HepG2 (cell line): ENCODE results near the gene KCNJ14.

Experiments
- EZH2 ChIP-seq: conservative IDR thresholded peaks from 2 replicates; pipeline ENCODE4 v1.6.1; 2012; ENCODE audit warnings: mild to moderate bottlenecking, low read depth, low read length, moderate library complexity
- GTF3A ChIP-seq: sonication (generic); formaldehyde crosslinking; conservative IDR thresholded peaks from 2 replicates; pipeline ENCODE4 v1.4.0; 2020; ENCODE audit warnings: mild to moderate bottlenecking, missing genetic modification reagents
- SNRNP70 ChIP-seq: fragments of 200-400 bp; formaldehyde crosslinking; IDR thresholded peaks from 2 replicates; pipeline ENCODE4 v1.6.1; 2017; ENCODE audit warnings: mild to moderate bottlenecking, low read depth, low read length, moderate library complexity
- TAF15 ChIP-seq: fragments of 200-400 bp; formaldehyde crosslinking; IDR thresholded peaks from one replicate; pipeline ENCODE4 v1.6.1; 2018; ENCODE audit warnings: mild to moderate bottlenecking, low read depth, low read length; ENCODE audit not compliant: poor library complexity, severe bottlenecking
- TF ChIP-seq, protein P1 (sequence below): sonication (generic); formaldehyde crosslinking; IDR thresholded peaks from 2 replicates; pipeline ENCODE4 v1.5.0; 2020; ENCODE audit warnings: mild to moderate bottlenecking, missing genetic modification reagents, moderate library complexity
- TF ChIP-seq, protein P2 (sequence below): conservative IDR thresholded peaks from 2 replicates; pipeline ENCODE4 v1.6.1; 2018; ENCODE audit warnings: missing genetic modification reagents

DNA sequence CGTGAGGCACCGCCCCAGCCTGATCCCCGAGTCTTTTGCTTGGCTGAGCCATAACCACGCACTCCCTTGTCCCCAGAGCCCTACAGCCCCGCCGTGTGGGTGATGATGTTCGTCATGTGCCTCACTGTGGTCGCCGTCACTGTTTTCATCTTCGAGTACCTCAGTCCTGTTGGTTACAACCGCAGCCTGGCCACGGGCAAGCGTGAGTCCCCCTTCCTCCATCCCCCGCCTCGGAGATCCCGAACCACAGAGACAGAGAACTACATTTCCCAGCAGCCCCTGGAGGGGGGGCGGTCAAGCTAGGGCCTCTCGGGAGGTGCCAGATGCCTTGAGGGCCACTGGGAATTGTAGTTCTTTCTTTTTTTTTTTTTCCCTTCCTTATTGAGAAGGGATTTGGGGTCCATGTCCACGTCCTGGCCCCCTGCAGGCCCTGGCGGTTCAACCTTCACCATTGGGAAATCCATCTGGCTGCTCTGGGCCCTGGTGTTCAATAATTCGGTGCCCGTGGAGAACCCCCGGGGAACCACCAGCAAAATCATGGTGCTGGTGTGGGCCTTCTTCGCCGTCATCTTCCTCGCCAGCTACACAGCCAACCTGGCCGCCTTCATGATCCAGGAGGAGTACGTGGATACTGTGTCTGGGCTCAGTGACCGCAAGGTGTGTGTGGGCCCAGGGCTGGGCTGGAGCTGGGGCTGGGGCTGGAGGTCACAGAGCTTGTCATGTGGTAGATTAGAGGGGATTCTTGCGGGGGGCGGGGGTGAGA lies 36.0 kb upstream of the KCNJ14 start:
- TF ChIP-seq, protein P1, sequence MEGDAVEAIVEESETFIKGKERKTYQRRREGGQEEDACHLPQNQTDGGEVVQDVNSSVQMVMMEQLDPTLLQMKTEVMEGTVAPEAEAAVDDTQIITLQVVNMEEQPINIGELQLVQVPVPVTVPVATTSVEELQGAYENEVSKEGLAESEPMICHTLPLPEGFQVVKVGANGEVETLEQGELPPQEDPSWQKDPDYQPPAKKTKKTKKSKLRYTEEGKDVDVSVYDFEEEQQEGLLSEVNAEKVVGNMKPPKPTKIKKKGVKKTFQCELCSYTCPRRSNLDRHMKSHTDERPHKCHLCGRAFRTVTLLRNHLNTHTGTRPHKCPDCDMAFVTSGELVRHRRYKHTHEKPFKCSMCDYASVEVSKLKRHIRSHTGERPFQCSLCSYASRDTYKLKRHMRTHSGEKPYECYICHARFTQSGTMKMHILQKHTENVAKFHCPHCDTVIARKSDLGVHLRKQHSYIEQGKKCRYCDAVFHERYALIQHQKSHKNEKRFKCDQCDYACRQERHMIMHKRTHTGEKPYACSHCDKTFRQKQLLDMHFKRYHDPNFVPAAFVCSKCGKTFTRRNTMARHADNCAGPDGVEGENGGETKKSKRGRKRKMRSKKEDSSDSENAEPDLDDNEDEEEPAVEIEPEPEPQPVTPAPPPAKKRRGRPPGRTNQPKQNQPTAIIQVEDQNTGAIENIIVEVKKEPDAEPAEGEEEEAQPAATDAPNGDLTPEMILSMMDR (CRISPR knock-in tag), result no peak
- TF ChIP-seq SNRNP70 (no peak), TAF15 (no peak), GTF3A (no peak), EZH2 (no peak)
- TF ChIP-seq, protein P2, sequence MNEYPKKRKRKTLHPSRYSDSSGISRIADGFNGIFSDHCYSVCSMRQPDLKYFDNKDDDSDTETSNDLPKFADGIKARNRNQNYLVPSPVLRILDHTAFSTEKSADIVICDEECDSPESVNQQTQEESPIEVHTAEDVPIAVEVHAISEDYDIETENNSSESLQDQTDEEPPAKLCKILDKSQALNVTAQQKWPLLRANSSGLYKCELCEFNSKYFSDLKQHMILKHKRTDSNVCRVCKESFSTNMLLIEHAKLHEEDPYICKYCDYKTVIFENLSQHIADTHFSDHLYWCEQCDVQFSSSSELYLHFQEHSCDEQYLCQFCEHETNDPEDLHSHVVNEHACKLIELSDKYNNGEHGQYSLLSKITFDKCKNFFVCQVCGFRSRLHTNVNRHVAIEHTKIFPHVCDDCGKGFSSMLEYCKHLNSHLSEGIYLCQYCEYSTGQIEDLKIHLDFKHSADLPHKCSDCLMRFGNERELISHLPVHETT (CRISPR knock-in tag), result no peak
